HepG2 (cell line): ENCODE results near the gene GALNT18. TPM values are rescaled to one million over a fixed set of nuclear protein-coding genes. Genes with fewer than 3 reads are reported as not detected.

ENCODE experiments used
- ATAC-seq: fragments of 200-7000 bp; cut with Tn5 transposase; 3 replicates; pipeline ENCODE4 v1.9.1; 2020; ENCODE audit warnings: mild to moderate bottlenecking, moderate library complexity
- BruUV-seq: library from RNA; stranded (reverse); fragments of 400-500 nt; replicated peaks from 2 replicates; lab custom pipeline; 2021; lab: Mats Ljungman, UMichigan
- CTCF ChIA-PET: fragments of 300-600 bp; formaldehyde crosslinking; extraction: SDS; loops from one replicate; lab custom pipeline; 2021; ENCODE audit warnings: low total read pairs, inconsistent platforms, low intra/inter-chr PET ratio; lab: Yijun Ruan, JAX
- POLR2A ChIA-PET: fragments of 350-600 bp; sonication (Branson Sonifier 250); formaldehyde crosslinking; loops from one replicate; lab custom pipeline; 2020; ENCODE audit warnings: antibody characterized with exemption, inconsistent platforms; lab: Yijun Ruan, JAX
- DNase-seq: peaks from one replicate; pipeline ENCODE4 v3.0.0-alpha.2; 2015; ENCODE audit warnings: low spot score
- FAIRE-seq: peaks from 3 replicates; lab custom pipeline; 2011; peaks lifted over from hg19 to GRCh38; lab: Jason Lieb, UNC
- H2AFZ ChIP-seq: one replicate; pipeline ENCODE4 v1.6.1; 2011; ENCODE audit warnings: low read length, inconsistent platforms
- H3K27ac ChIP-seq: fragments of 300-600 bp; 3 replicates; pipeline ENCODE4 v1.8.0; 2011; ENCODE audit warnings: mixed run types, mild to moderate bottlenecking, mixed read lengths, low read length, inconsistent platforms; ENCODE audit not compliant: insufficient read depth; ENCODE audit errors: extremely low read length
- H3K27me3 ChIP-seq, 2 experiments: fragments of 200-600 bp in 1 of 2; 2 replicates in 1 of 2; 3 replicates in 1 of 2; pipeline versions ENCODE4 v1.6.0 to v1.8.0; 2011; ENCODE audit warnings: low read length in 2 of 2, mild to moderate bottlenecking in 2 of 2, moderate library complexity in 2 of 2, inconsistent platforms in 1 of 2; ENCODE audit not compliant: insufficient read depth in 2 of 2, control insufficient read depth in 1 of 2
- H3K36me3 ChIP-seq, 2 experiments: fragments of 200-600 bp in 1 of 2; replicated peaks in 1 of 2; 2 replicates in 1 of 2; 3 replicates in 1 of 2; pipeline versions ENCODE4 v1.5.1 to v1.8.0; 2011; ENCODE audit warnings: low read length in 2 of 2, inconsistent platforms in 1 of 2; ENCODE audit not compliant: insufficient read depth in 2 of 2, control insufficient read depth in 1 of 2
- H3K4me1 ChIP-seq: 2 replicates; pipeline ENCODE4 v1.5.1; 2012; ENCODE audit warnings: low read length, inconsistent platforms; ENCODE audit not compliant: insufficient read depth
- H3K4me2 ChIP-seq: 2 replicates; pipeline ENCODE4 v1.6.0; 2011; ENCODE audit warnings: low read depth, low read length, inconsistent platforms
- H3K4me3 ChIP-seq, 3 experiments: fragments of 200-600 bp in 1 of 3; sonication (generic), shearing (Covaris generic) in 1 of 3; replicated peaks in 1 of 3; 2 replicates each; pipeline ENCODE4 v1.5.1; 2011 to 2016; ENCODE audit warnings: low read length in 3 of 3, inconsistent platforms in 2 of 3, low read depth in 2 of 3, mild to moderate bottlenecking in 2 of 3, control low read depth in 1 of 3, mixed read lengths in 1 of 3; ENCODE audit not compliant: insufficient read depth in 1 of 3
- H3K79me2 ChIP-seq: one replicate; pipeline ENCODE4 v1.6.1; 2011; ENCODE audit warnings: low read length, inconsistent platforms; ENCODE audit not compliant: insufficient read depth
- H3K9ac ChIP-seq: 2 replicates; pipeline ENCODE4 v1.6.0; 2011; ENCODE audit warnings: mild to moderate bottlenecking, low read depth, low read length, inconsistent platforms; ENCODE audit not compliant: insufficient read depth
- H3K9me3 ChIP-seq: 2 replicates; pipeline ENCODE4 v1.5.1; 2012; ENCODE audit warnings: mild to moderate bottlenecking, low read length
- H4K20me1 ChIP-seq: 2 replicates; pipeline ENCODE4 v1.6.0; 2011; ENCODE audit warnings: inconsistent platforms, mild to moderate bottlenecking, low read length, moderate library complexity; ENCODE audit not compliant: insufficient read depth
- HHEX ChIP-seq: IDR thresholded peaks from 2 replicates; pipeline ENCODE4 v1.6.1; 2016; ENCODE audit warnings: control low read depth
- HMGXB3 ChIP-seq: sonication (generic); formaldehyde crosslinking; IDR thresholded peaks from 2 replicates; pipeline ENCODE4 v1.4.0; 2020; ENCODE audit warnings: missing genetic modification reagents, borderline replicate concordance
- HNF4G ChIP-seq, 2 experiments: sonication (generic) in 1 of 2; formaldehyde crosslinking in 1 of 2; IDR thresholded peaks; 2 replicates each; pipeline versions ENCODE4 v1.4.0 to v1.6.1; 2011 to 2020; ENCODE audit warnings: borderline replicate concordance in 2 of 2, low read depth in 2 of 2, mild to moderate bottlenecking in 2 of 2, low read length in 1 of 2, missing genetic modification reagents in 1 of 2, moderate library complexity in 1 of 2
- PHF8 ChIP-seq: sonication (generic); formaldehyde crosslinking; IDR thresholded peaks from 2 replicates; pipeline ENCODE4 v1.5.0; 2020; ENCODE audit warnings: missing genetic modification reagents
- SKI ChIP-seq: fragments of 450-650 bp; IDR thresholded peaks from one replicate; pipeline ENCODE4 v1.6.1; 2018; ENCODE audit warnings: mild to moderate bottlenecking; ENCODE audit not compliant: partially characterized antibody
- ZBTB10 ChIP-seq: sonication (generic); formaldehyde crosslinking; IDR thresholded peaks from 2 replicates; pipeline ENCODE4 v1.4.0; 2020; ENCODE audit warnings: missing genetic modification reagents, borderline replicate concordance
- ZBTB7B ChIP-seq: sonication (generic); formaldehyde crosslinking; IDR thresholded peaks from 2 replicates; pipeline ENCODE4 v1.4.0; 2020; ENCODE audit warnings: missing genetic modification reagents
- ZBTB8A ChIP-seq: sonication (generic); formaldehyde crosslinking; IDR thresholded peaks from 2 replicates; pipeline ENCODE4 v1.4.0; 2020; ENCODE audit warnings: mild to moderate bottlenecking, low read depth, missing genetic modification reagents, borderline replicate concordance
- ZNF207 ChIP-seq: fragments of 450-650 bp; IDR thresholded peaks from 2 replicates; pipeline ENCODE4 v1.6.1; 2016; ENCODE audit warnings: antibody characterized with exemption, borderline replicate concordance
- ZNF329 ChIP-seq: sonication (generic); formaldehyde crosslinking; IDR thresholded peaks from 2 replicates; pipeline ENCODE4 v1.9.0; 2021; ENCODE audit warnings: low read depth, mild to moderate bottlenecking, missing genetic modification reagents
- ZNF792 ChIP-seq: IDR thresholded peaks from 2 replicates; pipeline ENCODE4 v1.6.1; 2016
- WGBS: methylation state at CpG from one replicate; pipeline ENCODE4 v1.1.6; 2017; ENCODE audit warnings: low lambda C conversion rate; 5-methylcytosine and 5-hydroxymethylcytosine counted together
- in situ Hi-C: cut with HindIII; loops from 2 replicates; pipeline ENCODE4 v1.10.0; 2017; ENCODE audit warnings: low pct_unique_long_range_greater_than_20kb; ENCODE audit not compliant: extremely low pct_ligation_motif_present
- intact Hi-C: fragments of 100-400 bp; cut with micrococcal nuclease; formaldehyde crosslinking; loops from one replicate; pipeline ENCODE4 v1.10.0; 2022; ENCODE audit not compliant: unreplicated experiment
- polyA plus RNA-seq, 8 experiments: library from polyadenylated mRNA; depleted of rRNA in 3 of 8; stranded (reverse) in 7 of 8; unstranded in 1 of 8; fragments of >200 nt; fragmentation: Illumina TruSeq in 4 of 8; extraction: Trizol in 4 of 8; gene quantifications; 2 replicates each; pipeline versions ENCODE4 v1.2.1 to v1.2.3, GENCODE V29; 2011 to 2016; ENCODE audit warnings: low read depth in 4 of 8, missing spikeins in 1 of 8, mixed read lengths in 1 of 8; ENCODE audit not compliant: insufficient read depth in 1 of 8
- total RNA-seq, 5 experiments: library from RNA; depleted of rRNA; stranded (reverse); fragments of >200 nt; fragmentation: Illumina TruSeq; extraction: Trizol; gene quantifications; 2 replicates each; pipeline ENCODE4 v1.2.3, GENCODE V29; 2016; ENCODE audit warnings: low read depth in 1 of 5

The GALNT18 gene
- total and polyA plus RNA-seq, 2 of the 13 experiments (the other 11 are each of a cell fraction or from before 2014, with no cell fraction given), result 0.11 TPM; not detected in 1

GRCh38 chr11:11624926-11625325, 3.1 kb upstream of the GALNT18 start (continued):
- no peak for TF ChIP-seq HMGXB3
- no peak for TF ChIP-seq ZNF207
- no peak for TF ChIP-seq HNF4G (IDR thresholded peaks at IDR 0.05; ENCODE audit: borderline replicate concordance, low read depth, low read length)
- no peak for TF ChIP-seq HNF4G (CRISPR knock-in tag; IDR thresholded peaks at IDR 0.05; ENCODE audit: borderline replicate concordance, low read depth)

- Histone ChIP-seq H3K9me3 (no peaks in the 10 kb centered on the region), H3K9ac (no peak overlapping the region), H3K27me3 (peaks cover 5 to 51% of the 10 kb centered on the region in 2 experiments; a peak in 4 of 5 replicates), H4K20me1 (no peaks in the 10 kb centered on the region; the same call in 1 of the 2 replicates), H3K27ac (no peak overlapping the region), H3K79me2 (no peaks in the 10 kb centered on the region), H2AFZ (no peak overlapping the region), H3K4me3 (no peak overlapping the region), H3K4me2 (no peak overlapping the region), H3K4me1 (peaks cover 12% of the 10 kb centered on the region; the same call in 1 of the 2 replicates), H3K36me3 (no peaks in the 10 kb centered on the region)
- in situ Hi-C loops (no loop called here), intact Hi-C loops (loop anchor here (5.0 kb wide), 1 partner anchor 163 kb away; no protein-coding TSS in a partner anchor)
- WGBS, result 31% methylated on average over 3 of the region's 3 CpGs
- no peak for TF ChIP-seq ZBTB10 (CRISPR knock-in tag)
- TF ChIP-seq PHF8 (CRISPR knock-in tag), result no peak
- no peak for TF ChIP-seq SKI
- no peak for TF ChIP-seq HHEX (CRISPR knock-in tag)
- TF ChIP-seq ZNF792 (CRISPR knock-in tag), result no peak
- TF ChIP-seq ZBTB7B, result no peak
- no peak for TF ChIP-seq ZNF329 (CRISPR knock-in tag)
- no peak for TF ChIP-seq ZBTB8A (CRISPR knock-in tag)
- ChIA-PET POLR2A (no interaction called here), CTCF (no interaction called here)
- DNase-seq (no peak), FAIRE-seq (no peak), ATAC-seq (no peak)
- BruUV-seq, result no TSS peak
These were observed 2.4 kb upstream of the GALNT18 start for GRCh38 chr11:11624204-11624603.
